ENCODE data around the gene REM2. TPM values are rescaled to one million over a fixed set of nuclear protein-coding genes. Genes with fewer than 3 reads are reported as not detected.

Gene REM2
- total and polyA plus RNA-seq, 4 donors = 0.88 to 0.98 (median 0.92) TPM; not detected in 1

DNA sequence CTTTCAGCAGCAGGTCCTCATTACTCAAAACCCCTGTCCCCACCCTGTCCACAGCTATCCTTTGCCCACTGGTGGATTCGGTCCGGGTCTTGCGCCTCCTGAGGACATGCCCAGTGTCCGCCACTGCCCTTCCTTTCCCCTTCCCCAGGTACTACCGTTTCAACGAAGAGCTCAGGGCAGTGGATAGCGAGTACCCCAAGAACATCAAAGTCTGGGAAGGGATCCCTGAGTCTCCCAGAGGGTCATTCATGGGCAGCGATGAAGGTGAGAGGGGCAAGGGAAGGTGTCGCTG lies 38.0 kb upstream of the REM2 start:
- H3K27ac ChIP-seq (ENCODE audit: low read depth in 1 of 2, low read length in 1 of 2) = no peak overlapping the region
- H3K9ac ChIP-seq (ENCODE audit: insufficient read depth in 1 of 2, low read length in 2 of 2) = peak overlapping the region in 1 of 2 donors; percentile 19
- ATAC-seq (ENCODE audit: insufficient read depth, low FRiP score) = no peak
- H3K9me3 ChIP-seq (ENCODE audit: control insufficient read depth in 4 of 4, insufficient read depth in 3 of 4, low read length in 3 of 4) = peaks cover 0 to 2% (median 0%) of the 10 kb centered on the region in 4 donors
- TF ChIP-seq, protein P1, sequence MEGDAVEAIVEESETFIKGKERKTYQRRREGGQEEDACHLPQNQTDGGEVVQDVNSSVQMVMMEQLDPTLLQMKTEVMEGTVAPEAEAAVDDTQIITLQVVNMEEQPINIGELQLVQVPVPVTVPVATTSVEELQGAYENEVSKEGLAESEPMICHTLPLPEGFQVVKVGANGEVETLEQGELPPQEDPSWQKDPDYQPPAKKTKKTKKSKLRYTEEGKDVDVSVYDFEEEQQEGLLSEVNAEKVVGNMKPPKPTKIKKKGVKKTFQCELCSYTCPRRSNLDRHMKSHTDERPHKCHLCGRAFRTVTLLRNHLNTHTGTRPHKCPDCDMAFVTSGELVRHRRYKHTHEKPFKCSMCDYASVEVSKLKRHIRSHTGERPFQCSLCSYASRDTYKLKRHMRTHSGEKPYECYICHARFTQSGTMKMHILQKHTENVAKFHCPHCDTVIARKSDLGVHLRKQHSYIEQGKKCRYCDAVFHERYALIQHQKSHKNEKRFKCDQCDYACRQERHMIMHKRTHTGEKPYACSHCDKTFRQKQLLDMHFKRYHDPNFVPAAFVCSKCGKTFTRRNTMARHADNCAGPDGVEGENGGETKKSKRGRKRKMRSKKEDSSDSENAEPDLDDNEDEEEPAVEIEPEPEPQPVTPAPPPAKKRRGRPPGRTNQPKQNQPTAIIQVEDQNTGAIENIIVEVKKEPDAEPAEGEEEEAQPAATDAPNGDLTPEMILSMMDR (IDR thresholded peaks at IDR 0.05; ENCODE audit: control extremely low read depth, extremely low read depth) = no peak
- no peaks in the 10 kb centered on the region for H3K27me3 ChIP-seq (ENCODE audit: control insufficient read depth in 3 of 3, insufficient read depth in 3 of 3, low read length in 2 of 3)
- peaks cover 0 to 39% (median 25%) of the 10 kb centered on the region in 5 donors for H3K4me1 ChIP-seq (ENCODE audit: control insufficient read depth in 5 of 5, insufficient read depth in 5 of 5, low read length in 5 of 5)
- no peak for DNase-seq
- no peak overlapping the region for H3K4me3 ChIP-seq
- H3K36me3 ChIP-seq (ENCODE audit: control insufficient read depth in 4 of 4, insufficient read depth in 4 of 4, low read length in 4 of 4) = peaks cover 0 to 55% (median 51%) of the 10 kb centered on the region in 4 donors
- WGBS, 2 donors = 92 to 93% methylated on average over 9 of the region's 9 CpGs

DNA sequence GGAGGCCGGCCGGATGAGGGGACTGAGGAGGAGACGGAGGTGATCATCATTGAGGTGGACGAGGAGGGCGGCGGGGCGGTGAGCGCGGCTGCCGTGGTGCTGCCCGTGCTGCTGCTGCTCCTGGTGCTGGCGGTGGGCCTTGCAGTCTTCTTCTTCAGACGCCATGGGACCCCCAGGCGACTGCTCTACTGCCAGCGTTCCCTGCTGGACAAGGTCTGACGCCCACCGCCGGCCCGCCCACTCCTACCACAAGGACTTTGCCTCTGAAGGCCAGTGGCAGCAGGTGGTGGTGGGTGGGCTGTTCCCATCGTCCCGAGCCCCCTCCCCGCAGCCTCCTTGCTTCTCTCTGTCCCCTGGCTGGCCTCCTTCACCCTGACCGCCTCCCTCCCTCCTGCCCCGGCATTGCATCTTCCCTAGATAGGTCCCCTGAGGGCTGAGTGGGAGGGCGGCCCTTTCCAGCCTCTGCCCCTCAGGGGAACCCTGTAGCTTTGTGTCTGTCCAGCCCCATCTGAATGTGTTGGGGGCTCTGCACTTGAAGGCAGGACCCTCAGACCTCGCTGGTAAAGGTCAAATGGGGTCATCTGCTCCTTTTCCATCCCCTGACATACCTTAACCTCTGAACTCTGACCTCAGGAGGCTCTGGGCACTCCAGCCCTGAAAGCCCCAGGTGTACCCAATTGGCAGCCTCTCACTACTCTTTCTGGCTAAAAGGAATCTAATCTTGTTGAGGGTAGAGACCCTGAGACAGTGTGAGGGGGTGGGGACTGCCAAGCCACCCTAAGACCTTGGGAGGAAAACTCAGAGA lies 37.0 kb upstream of the REM2 start:
- Histone ChIP-seq H3K4me1 (ENCODE audit: control insufficient read depth in 5 of 5, insufficient read depth in 5 of 5, low read length in 5 of 5) (peaks cover 0 to 49% (median 29%) of the 10 kb centered on the region in 5 donors), H3K27me3 (ENCODE audit: control insufficient read depth in 3 of 3, insufficient read depth in 3 of 3, low read length in 2 of 3) (no peaks in the 10 kb centered on the region), H3K4me3 (no peak overlapping the region), H3K9ac (ENCODE audit: insufficient read depth in 1 of 2, low read length in 2 of 2) (peak overlapping the region in 1 of 2 donors; percentile 35), H3K9me3 (ENCODE audit: control insufficient read depth in 4 of 4, insufficient read depth in 3 of 4, low read length in 3 of 4) (peaks cover 0 to 2% (median 0%) of the 10 kb centered on the region in 4 donors), H3K27ac (ENCODE audit: low read depth in 1 of 2, low read length in 1 of 2) (peak overlapping the region in 1 of 2 donors; percentile 77), H3K36me3 (ENCODE audit: control insufficient read depth in 4 of 4, insufficient read depth in 4 of 4, low read length in 4 of 4) (peaks cover 0 to 54% (median 49%) of the 10 kb centered on the region in 4 donors)
- TF ChIP-seq, protein P1 (IDR thresholded peaks at IDR 0.05; ENCODE audit: control extremely low read depth, extremely low read depth) = no peak
- ATAC-seq (ENCODE audit: insufficient read depth, low FRiP score) (no peak), DNase-seq (no peak)
- WGBS, 2 donors = 93 to 96% methylated on average over 26 of the region's 26 CpGs

DNA sequence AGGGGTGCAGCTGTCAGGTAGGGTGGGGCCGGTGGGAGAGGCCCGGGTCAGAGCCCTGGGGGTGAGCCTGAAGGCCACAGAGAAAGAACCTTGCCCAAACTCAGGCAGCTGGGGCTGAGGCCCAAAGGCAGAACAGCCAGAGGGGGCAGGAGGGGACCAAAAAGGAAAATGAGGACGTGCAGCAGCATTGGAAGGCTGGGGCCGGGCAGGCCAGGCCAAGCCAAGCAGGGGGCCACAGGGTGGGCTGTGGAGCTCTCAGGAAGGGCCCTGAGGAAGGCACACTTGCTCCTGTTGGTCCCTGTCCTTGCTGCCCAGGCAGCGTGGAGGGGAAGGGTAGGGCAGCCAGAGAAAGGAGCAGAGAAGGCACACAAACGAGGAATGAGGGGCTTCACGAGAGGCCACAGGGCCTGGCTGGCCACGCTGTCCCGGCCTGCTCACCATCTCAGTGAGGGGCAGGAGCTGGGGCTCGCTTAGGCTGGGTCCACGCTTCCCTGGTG lies 36.2 kb upstream of the REM2 start:
- Histone ChIP-seq H3K9me3 (ENCODE audit: control insufficient read depth in 4 of 4, insufficient read depth in 3 of 4, low read length in 3 of 4) (peaks cover 0 to 2% (median 0%) of the 10 kb centered on the region in 4 donors), H3K27ac (ENCODE audit: low read depth in 1 of 2, low read length in 1 of 2) (peak overlapping the region in 1 of 2 donors; percentile 77), H3K9ac (ENCODE audit: insufficient read depth in 1 of 2, low read length in 2 of 2) (no peak overlapping the region), H3K27me3 (ENCODE audit: control insufficient read depth in 3 of 3, insufficient read depth in 3 of 3, low read length in 2 of 3) (no peaks in the 10 kb centered on the region), H3K4me1 (ENCODE audit: control insufficient read depth in 5 of 5, insufficient read depth in 5 of 5, low read length in 5 of 5) (peaks cover 5 to 57% (median 37%) of the 10 kb centered on the region in 5 donors), H3K4me3 (no peak overlapping the region), H3K36me3 (ENCODE audit: control insufficient read depth in 4 of 4, insufficient read depth in 4 of 4, low read length in 4 of 4) (peaks cover 0 to 47% (median 42%) of the 10 kb centered on the region in 4 donors)
- TF ChIP-seq, protein P1 (IDR thresholded peaks at IDR 0.05; ENCODE audit: control extremely low read depth, extremely low read depth) = no peak
- DNase-seq = no peak
- no peak for ATAC-seq (ENCODE audit: insufficient read depth, low FRiP score)
- 82 to 85% methylated on average over 11 of the region's 11 CpGs for WGBS, 2 donors

Measured in lung (tissue), 12 donors.